Raji (cell line): ENCODE data around the gene EXOC3L4.

Source experiments
- POLR2A ChIP-seq: IDR thresholded peaks from 2 replicates; pipeline ENCODE4 v1.6.1; 2011; ENCODE audit warnings: low read depth, low read length, control low read depth; ENCODE audit not compliant: insufficient read depth

The EXOC3L4 gene

DNA sequence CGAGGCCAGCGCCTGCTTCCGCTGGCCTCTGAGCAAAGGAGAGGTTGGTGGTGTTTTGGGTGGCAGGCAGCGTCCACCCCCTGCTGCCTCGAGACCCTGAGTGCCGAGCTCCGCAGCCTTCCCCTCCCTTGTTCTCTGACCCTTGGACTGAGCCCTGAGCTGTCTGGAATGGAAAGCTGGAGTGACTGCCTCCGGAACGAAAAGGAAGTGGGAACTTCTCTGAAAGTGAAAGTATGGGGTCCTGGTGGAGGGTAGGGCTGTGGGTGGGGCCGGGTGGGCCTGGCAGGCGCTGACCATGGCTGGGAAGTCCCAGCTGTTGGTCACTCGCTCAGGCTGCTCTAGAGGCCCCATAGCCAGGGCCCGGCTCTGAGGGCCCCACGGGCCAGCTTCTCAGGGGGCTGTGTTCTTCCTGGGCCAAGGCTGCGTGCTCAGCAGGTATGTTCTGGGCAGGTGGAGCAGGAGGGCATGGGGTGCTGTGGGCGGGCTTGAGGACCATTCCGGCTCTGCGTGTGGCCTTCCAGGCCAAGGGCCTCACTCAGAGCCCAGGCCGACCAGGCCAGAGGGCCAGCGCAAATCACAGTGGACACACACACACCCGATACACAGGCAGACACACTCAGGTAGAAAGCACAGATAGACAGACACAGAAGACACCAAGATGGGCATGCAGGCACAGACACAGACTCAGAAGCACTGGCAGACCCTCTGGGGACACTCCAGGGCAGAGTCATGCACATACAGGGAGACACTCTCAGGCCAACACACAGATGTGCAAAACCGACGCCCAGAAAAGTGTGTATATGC is at the start of gene EXOC3L4:
Gene EXOC3L4 (plus strand): TSS at position 320 of the 804 bp plus-strand sequence. CDS start 5,495 bp downstream, outside the sequence.
- no peak for TF ChIP-seq POLR2A

DNA sequence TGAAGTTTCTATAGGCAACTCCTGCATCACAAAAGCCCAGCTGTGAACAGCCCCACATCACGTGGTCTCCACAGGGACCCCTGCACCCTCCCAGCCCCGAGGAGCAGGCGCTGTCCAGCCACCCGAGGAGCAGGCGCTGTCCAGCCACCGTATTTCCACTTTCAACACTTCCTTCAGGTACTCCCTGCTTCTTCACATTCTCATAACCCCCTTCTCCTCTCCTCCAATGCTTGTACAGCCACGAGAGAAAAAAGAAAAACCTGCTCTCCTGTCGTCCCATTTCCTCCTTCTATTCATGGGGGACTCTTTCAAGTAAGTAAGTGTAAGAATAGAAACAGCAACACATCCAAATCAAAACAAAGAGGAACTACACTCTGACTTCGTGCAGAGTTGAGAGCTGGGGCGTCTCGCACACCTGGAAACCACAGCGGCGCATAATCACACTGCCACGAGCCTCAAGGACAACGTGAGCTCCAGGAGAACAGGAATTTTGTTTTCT is 49.1 kb upstream of the EXOC3L4 start:
- no peak for TF ChIP-seq POLR2A

DNA sequence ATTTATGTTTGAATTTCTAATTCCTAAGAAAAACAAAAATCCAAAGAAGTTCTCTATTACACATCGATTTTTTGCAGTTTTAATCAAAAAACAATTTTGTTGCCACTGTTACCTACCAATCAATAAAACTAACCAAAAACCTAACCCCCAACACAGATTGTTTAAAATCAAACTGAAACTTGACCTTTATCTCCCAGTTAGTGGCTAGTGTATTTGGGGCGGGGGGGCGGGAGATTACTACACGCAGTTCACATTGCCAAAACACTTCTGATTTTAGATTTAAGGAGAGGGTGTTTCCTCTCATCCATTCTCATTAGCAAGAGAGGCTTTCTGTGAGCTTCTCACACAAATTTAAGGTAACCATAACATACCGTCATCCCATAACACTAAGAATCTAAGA is 43.6 kb upstream of the EXOC3L4 start:
- no peak for TF ChIP-seq POLR2A

DNA sequence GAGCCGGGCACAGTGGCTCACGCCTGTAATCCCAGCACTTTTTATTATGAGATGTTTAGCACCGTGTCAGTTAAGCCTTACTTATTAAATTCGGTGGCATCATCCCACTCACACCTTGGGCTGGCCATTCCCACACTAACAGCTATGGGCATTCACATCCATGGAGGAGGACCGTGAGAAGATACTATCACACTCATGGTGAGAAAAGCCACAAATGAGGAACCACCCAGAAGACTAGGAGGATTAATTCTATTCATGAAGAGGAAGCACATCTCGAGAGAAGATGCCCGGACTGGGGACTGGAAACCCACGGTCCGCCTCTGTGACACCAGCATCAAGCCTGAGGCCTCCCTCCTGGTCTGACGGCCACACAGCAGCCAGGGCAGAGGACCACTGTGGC is 42.1 kb upstream of the EXOC3L4 start:
- no peak for TF ChIP-seq POLR2A

DNA sequence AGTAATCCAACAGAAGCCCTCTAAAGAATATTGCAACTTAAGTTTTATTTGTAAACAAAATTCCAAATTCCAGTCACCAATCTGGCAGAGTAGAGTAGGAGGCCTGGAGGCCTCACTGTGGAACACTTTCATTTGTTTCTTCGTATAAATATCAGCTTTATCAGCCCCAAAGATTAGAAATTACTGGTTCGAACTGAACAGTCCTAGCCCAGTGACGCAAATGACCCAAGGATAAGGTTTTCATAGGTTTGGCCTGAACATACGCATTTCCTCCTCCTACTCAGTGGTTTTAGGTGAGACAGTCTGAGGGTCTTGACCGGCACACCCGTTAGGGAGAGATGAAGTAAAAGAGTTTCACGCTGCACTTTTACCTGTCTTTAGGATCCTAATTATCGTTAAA is 38.8 kb upstream of the EXOC3L4 start:
- no peak for TF ChIP-seq POLR2A

DNA sequence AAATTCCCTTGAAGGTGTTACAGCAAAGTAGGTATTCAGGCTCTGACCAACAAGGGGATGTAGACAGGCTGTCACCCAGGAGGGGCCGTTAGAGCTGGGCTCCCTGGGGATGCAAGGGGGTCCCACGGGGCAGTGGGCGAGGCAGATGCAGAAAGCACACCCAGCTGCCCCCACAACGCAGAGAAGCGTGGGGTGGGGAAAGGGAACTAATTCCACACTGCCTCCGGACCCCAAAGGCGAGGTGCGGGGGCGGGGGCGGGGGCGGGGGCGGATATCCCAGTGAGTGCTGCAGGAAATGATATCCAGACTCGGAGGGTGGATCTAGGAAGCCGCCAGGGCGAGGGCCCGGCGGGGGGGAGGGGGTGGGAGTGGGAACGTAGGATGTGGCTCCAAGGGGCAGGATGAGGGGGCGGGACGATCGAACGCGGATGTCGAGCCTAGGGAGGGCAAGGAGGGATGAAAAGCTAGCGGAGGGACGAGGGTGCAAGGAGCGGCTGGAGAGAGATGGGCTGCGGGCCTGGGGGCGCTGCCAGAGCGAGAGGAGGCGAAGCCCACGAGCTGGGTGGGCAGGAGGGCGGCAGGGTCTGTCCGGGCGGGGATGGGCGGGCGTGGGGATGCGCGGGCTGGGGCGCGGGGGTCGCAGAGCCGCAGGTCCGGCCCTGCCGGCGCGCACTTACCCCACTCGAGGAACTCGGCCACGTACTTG is 38.0 kb upstream of the EXOC3L4 start:
- TF ChIP-seq POLR2A, result no peak

DNA sequence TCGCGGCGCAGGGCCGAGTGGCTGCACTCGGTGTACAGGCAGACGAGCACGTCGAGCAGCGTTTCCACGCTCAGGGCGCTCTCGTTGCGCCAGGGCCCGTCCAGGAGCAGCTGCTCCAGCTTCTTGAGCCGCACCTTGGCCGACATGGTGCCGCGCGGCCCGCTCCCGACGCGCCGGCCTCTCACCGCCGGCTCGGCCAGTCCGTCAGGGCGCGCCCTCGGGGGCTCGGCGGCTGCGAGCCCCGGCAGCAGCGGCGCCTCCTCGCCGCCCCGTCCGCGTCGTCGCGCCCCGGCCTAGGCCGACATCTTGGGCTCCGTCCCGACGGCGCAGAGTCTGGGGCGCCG is 37.5 kb upstream of the EXOC3L4 start:
- TF ChIP-seq POLR2A, result no peak

DNA sequence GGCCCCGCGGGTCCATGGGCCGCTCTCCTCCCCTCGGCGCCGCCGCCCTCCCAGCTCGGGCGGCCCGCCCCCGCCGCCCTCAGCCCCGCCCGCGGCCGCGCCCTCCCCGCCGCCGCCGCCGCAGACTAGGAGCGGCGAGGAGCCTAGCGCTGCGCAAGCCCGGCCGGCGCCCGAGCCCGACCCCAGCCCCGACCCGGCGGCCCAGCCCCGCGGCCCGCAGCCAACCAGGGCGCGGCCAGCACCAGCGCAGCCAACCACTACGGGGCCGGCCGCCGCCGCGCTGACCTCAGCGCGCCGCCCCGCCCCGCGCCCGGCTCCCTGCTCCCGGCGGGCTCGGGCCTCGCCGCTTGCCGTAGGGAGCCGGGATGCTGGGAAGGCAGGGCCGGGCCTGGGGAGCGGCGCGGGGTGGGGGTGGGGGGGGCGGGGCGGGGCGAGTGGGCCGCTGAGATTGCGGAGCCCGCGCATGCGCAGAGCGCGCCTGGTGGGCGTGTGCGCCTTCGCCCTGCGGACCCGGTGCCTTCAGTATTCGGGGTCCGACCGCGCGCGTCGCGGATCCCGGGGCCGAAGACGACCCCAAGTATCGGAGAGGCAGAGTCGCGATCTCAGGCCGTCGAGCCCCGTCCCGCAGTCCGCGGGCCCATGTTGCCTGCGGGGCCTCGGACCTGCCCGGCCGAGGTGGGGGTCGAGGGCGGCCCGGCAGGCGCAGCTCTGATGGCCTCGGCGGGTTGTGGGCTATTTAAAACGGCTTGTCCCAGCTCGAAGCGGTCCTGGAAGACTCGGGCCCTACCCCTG is 37.0 kb upstream of the EXOC3L4 start, which contains the start of gene CDC42BPB:
Gene CDC42BPB (minus strand): TSS at position 178 of the 792 bp plus-strand sequence. CDS start 376 bp downstream, outside the sequence.
- no peak for TF ChIP-seq POLR2A

DNA sequence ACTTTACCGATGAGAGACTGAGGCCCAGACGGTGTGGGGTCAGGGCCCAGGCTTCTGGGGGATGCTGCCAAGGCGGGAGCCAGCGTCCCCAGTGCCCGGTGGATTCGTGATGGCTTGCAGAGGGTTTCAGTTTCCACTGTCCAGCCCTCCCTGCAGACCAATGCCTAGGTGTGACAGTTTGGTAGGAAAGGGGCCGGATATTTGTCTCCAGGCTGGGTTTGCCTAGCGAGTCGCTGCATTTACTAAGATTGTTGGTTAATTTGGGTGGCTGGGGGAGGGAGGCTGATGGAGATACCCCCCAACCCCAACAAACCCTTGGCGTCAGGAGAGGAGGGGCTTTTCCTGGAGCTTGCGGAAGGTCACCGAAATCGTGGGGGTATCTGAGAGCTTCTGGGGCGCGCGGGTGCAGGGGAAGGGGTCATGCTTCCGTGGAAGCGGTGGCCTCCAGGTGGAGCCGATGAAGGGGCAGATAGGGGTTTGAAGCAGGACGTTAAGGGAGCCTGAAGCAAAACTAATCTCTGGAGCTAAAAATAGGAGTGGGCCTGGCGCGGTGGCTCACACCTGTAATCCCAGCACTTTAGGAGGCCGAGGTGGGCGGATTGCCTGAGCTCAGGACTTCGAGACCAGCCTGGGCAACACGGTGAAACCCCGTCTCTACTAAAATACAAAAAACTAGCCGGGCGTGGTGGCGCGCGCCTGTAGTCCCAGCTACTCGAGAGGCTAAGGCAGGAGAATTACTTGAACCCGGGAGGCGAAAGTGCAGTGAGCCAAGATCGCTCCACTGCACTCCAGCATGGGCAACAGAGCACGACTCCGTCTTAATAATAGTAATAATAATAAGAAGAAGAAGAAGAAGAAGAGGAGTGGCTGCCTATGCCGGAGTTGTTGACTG is 36.1 kb upstream of the EXOC3L4 start:
- no peak for TF ChIP-seq POLR2A

DNA sequence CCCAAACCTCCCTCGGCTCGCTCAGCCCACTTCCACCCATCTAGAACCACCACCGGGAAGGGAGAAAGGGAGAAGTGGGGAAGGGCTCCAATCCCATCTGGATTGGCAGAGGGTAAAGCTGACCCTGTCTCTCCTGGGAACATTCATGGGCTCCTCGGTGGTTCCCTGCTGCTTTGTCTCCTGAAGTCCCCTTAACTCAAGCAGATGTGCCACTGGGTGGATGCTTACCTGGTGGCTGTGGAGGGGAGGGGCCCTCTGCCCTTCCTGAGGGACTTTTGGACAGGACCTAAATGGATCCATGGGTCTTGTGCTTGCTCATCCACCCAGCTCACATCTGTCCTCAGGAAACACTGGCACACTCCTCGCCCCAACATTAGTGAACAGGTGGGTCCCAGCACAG is 35.0 kb upstream of the EXOC3L4 start:
- no peak for TF ChIP-seq POLR2A

DNA sequence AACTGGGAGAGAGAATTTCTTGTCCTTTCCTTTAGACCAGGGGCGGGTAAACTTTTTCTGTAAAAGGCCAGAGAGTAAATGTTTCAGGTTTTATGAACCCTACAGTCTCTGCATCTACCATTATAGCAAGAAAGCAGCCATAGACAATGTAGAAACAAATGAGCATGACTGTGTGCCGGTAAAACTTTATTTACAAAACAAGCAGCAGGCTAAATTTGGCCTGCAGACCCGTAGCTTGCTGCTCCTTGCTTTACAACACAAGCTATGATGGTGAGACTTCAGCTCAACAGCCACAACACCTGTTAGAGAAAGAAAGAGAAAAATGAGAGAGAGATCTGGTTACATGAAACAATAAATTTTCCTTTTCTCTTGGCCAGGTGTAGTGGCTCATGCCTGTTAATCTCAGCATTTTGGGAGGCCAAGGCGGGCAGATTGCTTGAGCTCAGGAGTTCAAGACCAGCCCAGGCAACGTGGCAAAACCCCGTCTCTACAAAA is 33.0 kb upstream of the EXOC3L4 start:
- TF ChIP-seq POLR2A, result no peak

DNA sequence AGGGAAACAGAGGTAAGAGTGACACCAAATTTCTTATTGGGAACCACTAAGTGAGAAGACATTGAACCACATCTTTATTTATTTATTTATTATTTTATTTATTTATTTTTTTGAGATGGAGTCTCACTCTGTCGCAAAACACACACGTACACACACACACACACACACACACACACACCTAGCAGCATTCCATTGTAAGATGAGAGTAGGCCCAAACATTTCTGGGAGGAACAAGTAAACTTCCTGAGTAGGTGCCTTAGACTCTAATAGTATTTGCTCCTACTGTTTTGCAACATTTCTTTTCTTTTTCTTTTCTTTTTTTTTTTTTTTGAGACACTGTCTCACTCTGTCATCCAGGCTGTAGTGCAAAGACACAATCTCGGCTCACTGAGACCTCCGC is 30.1 kb upstream of the EXOC3L4 start:
- TF ChIP-seq POLR2A, result no peak

DNA sequence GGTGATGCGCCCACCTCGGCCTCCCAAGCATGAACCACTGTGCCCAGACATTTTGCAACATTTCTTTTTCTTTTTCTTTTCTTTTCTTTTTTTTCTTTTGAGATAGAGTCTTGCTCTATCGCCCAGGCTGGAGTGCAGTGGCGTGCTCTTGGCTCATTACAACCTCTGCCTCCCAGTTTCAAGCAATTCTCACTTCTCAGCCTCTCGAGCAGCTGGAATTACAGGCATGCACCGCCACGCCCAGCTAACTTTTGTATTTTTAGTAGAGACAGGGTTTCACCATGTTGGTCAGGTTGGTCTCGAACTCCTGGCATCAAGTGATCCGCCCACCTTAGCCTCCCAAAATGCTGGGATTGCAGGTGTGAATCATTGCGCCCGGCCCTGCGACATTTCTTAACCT is 29.5 kb upstream of the EXOC3L4 start:
- no peak for TF ChIP-seq POLR2A

DNA sequence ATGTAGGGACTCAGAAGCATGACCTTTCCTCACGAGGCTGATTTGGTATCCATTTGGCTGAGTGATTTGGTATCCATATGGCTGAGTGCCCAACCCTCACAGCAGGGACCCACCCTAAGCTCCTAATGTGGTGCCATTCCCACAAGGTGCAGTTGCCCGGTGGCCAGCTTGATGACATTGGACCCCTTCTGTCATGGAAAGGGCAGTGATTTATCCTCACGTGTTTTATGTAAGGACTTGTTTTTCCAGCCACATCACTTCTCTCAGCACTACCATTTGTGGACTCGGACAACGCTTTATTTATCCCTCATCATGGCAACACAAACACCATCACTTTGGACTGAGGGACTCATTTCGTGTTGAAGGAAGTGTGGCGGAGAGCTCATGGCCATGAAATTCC is 28.7 kb upstream of the EXOC3L4 start:
- TF ChIP-seq POLR2A, result no peak
